ENCODE measurements around the gene FAM83B.
"Not testable (repeated sequence)": the region's sequence is repeated elsewhere in the genome, so short reads cannot be mapped to it uniquely, and the experiment has no call there.

FAM83B gene

GRCh38 chr6:54864272-54864671 is 17.7 kb downstream of the FAM83B start:
- no peak for DNase-seq

- no peak for DNase-seq
Measured at GRCh38 chr6:54865091-54865631, 18.6 kb downstream of the FAM83B start.

GRCh38 chr6:54868556-54868955 is 22.0 kb downstream of the FAM83B start:
- DNase-seq = no peak

GRCh38 chr6:54873599-54873998 is 27.0 kb downstream of the FAM83B start:
- no peak for DNase-seq

- no peak for DNase-seq
Measured at GRCh38 chr6:54874349-54875048, 27.9 kb downstream of the FAM83B start.

GRCh38 chr6:54875539-54875938 is 29.0 kb downstream of the FAM83B start:
- DNase-seq = no peak

GRCh38 chr6:54876365-54876764 is 29.8 kb downstream of the FAM83B start:
- DNase-seq = no peak

GRCh38 chr6:54876871-54877270 is 30.3 kb downstream of the FAM83B start:
- no peak for DNase-seq

GRCh38 chr6:54877713-54878317 is 31.2 kb downstream of the FAM83B start:
- DNase-seq = no peak

- DNase-seq = no peak
Measured at GRCh38 chr6:54878718-54879117, 32.1 kb downstream of the FAM83B start.

GRCh38 chr6:54879188-54879985 is 32.8 kb downstream of the FAM83B start:
- DNase-seq = no peak

GRCh38 chr6:54881067-54881730 is 34.6 kb downstream of the FAM83B start:
- no peak for DNase-seq

- not testable (repeated sequence) for DNase-seq
Measured at GRCh38 chr6:54881891-54882290, 35.3 kb downstream of the FAM83B start.

- no peak for DNase-seq
Measured at GRCh38 chr6:54886932-54887584, 40.5 kb downstream of the FAM83B start.

- DNase-seq = no peak
Measured at GRCh38 chr6:54891536-54891935, 45.0 kb downstream of the FAM83B start.

- DNase-seq = no peak
Measured at GRCh38 chr6:54892831-54893230, 46.3 kb downstream of the FAM83B start.

GRCh38 chr6:54893818-54894217 is 47.2 kb downstream of the FAM83B start:
- no peak for DNase-seq

- no peak for DNase-seq
Measured at GRCh38 chr6:54896302-54896701, 49.7 kb downstream of the FAM83B start.

GRCh38 chr6:54897462-54898189 is 51.1 kb downstream of the FAM83B start:
- DNase-seq = no peak

- DNase-seq = no peak
Measured at GRCh38 chr6:54898767-54899166, 52.2 kb downstream of the FAM83B start.

GRCh38 chr6:54899442-54899841 is 52.9 kb downstream of the FAM83B start:
- DNase-seq = no peak

- DNase-seq = no peak
Measured at GRCh38 chr6:54899986-54900385, 53.4 kb downstream of the FAM83B start.
